IMR-90 (cell line): Measurements from ENCODE around the gene PRELID2. TPM values are rescaled to one million over a fixed set of nuclear protein-coding genes. Genes with fewer than 3 reads are reported as not detected.

Experiments
- ATAC-seq: fragments of 200-7000 bp; cut with Tn5 transposase; 2 replicates; pipeline ENCODE4 v1.9.1; 2020; ENCODE audit warnings: low read depth, mild to moderate bottlenecking, moderate library complexity
- BruUV-seq: library from RNA; stranded (reverse); fragments of 400-500 nt; replicated peaks from 2 replicates; lab custom pipeline; 2021; lab: Mats Ljungman, UMichigan
- CTCF ChIA-PET: fragments of 300-600 bp; formaldehyde crosslinking; extraction: SDS; loops from one replicate; lab custom pipeline; 2021; ENCODE audit warnings: antibody characterized with exemption; lab: Yijun Ruan, JAX
- POLR2A ChIA-PET: fragments of 300-600 bp; sonication (Branson Sonifier 250); formaldehyde crosslinking; loops from one replicate; lab custom pipeline; 2022; ENCODE audit warnings: antibody characterized with exemption; ENCODE audit not compliant: unreplicated experiment; lab: Charles Lee
- DNase-seq: peaks from one replicate; pipeline ENCODE4 v3.0.0; 2013
- H2AFZ ChIP-seq: replicated peaks from 2 replicates; pipeline ENCODE3; 2013; ENCODE audit warnings: low read length, mild to moderate bottlenecking; ENCODE audit not compliant: poor library complexity
- H2AK5ac ChIP-seq: 2 replicates; pipeline ENCODE4 v1.6.1; 2013; ENCODE audit warnings: low read depth, low read length, inconsistent platforms
- H2AK9ac ChIP-seq: replicated peaks from 2 replicates; pipeline ENCODE3; 2013; ENCODE audit warnings: mild to moderate bottlenecking, low read depth, low read length, moderate library complexity; ENCODE audit not compliant: poor library complexity
- H2BK120ac ChIP-seq: 2 replicates; pipeline ENCODE4 v1.6.1; 2013; ENCODE audit warnings: low read depth, low read length, inconsistent platforms
- H2BK15ac ChIP-seq: 3 replicates; pipeline ENCODE4 v1.6.1; 2013; ENCODE audit warnings: low read depth, low read length, inconsistent platforms
- H2BK20ac ChIP-seq: 2 replicates; pipeline ENCODE4 v1.6.1; 2013; ENCODE audit warnings: low read depth, mild to moderate bottlenecking, inconsistent platforms, low read length, moderate library complexity
- H2BK5ac ChIP-seq: 2 replicates; pipeline ENCODE4 v1.6.1; 2013; ENCODE audit warnings: mild to moderate bottlenecking, low read depth, low read length, inconsistent platforms; ENCODE audit not compliant: poor library complexity, severe bottlenecking
- H3K14ac ChIP-seq: replicated peaks from 2 replicates; pipeline ENCODE4 v1.6.1; 2013; ENCODE audit warnings: low read depth, low read length, inconsistent platforms
- H3K18ac ChIP-seq: 2 replicates; pipeline ENCODE4 v1.6.1; 2013; ENCODE audit warnings: low read depth, low read length, control low read depth
- H3K23ac ChIP-seq: 2 replicates; pipeline ENCODE4 v1.6.1; 2013; ENCODE audit warnings: low read depth, low read length, inconsistent platforms
- H3K27ac ChIP-seq: 2 replicates; pipeline ENCODE4 v1.5.1; 2013; ENCODE audit warnings: mild to moderate bottlenecking, control low read depth, low read length; ENCODE audit not compliant: insufficient read depth
- H3K27me3 ChIP-seq: 2 replicates; pipeline ENCODE4 v1.6.1; 2013; ENCODE audit warnings: low read length; ENCODE audit not compliant: control insufficient read depth, insufficient read depth
- H3K36me3 ChIP-seq: 2 replicates; pipeline ENCODE4 v1.6.1; 2013; ENCODE audit warnings: low read length, mixed read lengths; ENCODE audit not compliant: control insufficient read depth, insufficient read depth
- H3K4ac ChIP-seq: 2 replicates; pipeline ENCODE4 v1.6.1; 2013; ENCODE audit warnings: low read depth, low read length, inconsistent platforms
- H3K4me1 ChIP-seq: 2 replicates; pipeline ENCODE4 v1.6.1; 2013; ENCODE audit warnings: low read length, mixed read lengths; ENCODE audit not compliant: control insufficient read depth, insufficient read depth
- H3K4me2 ChIP-seq: 2 replicates; pipeline ENCODE4 v1.6.1; 2013; ENCODE audit warnings: low read depth, mild to moderate bottlenecking, control low read depth, low read length, moderate library complexity
- H3K4me3 ChIP-seq: 2 replicates; pipeline ENCODE4 v1.5.1; 2013; ENCODE audit warnings: low read depth, mild to moderate bottlenecking, control low read depth, low read length, moderate library complexity; ENCODE audit not compliant: insufficient read depth
- H3K56ac ChIP-seq: 2 replicates; pipeline ENCODE4 v1.6.1; 2013; ENCODE audit warnings: low read length, inconsistent platforms; ENCODE audit not compliant: insufficient read depth; ENCODE audit errors: extremely low read depth
- H3K79me1 ChIP-seq, 2 experiments: 2 replicates each; pipeline ENCODE4 v1.6.1; 2013; ENCODE audit warnings: low read length in 2 of 2, inconsistent platforms in 1 of 2, low read depth in 1 of 2
- H3K9ac ChIP-seq: 2 replicates; pipeline ENCODE4 v1.6.1; 2013; ENCODE audit warnings: low read depth, low read length, control low read depth
- H3K9me1 ChIP-seq: 2 replicates; pipeline ENCODE4 v1.6.1; 2013; ENCODE audit warnings: low read length, inconsistent platforms; ENCODE audit not compliant: insufficient read depth
- H3K9me3 ChIP-seq: 2 replicates; pipeline ENCODE4 v1.6.1; 2013; ENCODE audit warnings: low read length; ENCODE audit not compliant: control insufficient read depth, insufficient read depth
- H4K20me1 ChIP-seq: 2 replicates; pipeline ENCODE4 v1.6.1; 2013; ENCODE audit warnings: low read length, inconsistent platforms; ENCODE audit not compliant: insufficient read depth
- H4K5ac ChIP-seq: 2 replicates; pipeline ENCODE4 v1.6.1; 2013; ENCODE audit warnings: mild to moderate bottlenecking, low read depth, low read length, control low read depth
- H4K8ac ChIP-seq, 2 experiments: 2 replicates each; pipeline ENCODE4 v1.6.1; 2013; ENCODE audit warnings: low read depth in 2 of 2, low read length in 2 of 2, control low read depth in 1 of 2, inconsistent platforms in 1 of 2
- H4K91ac ChIP-seq: 2 replicates; pipeline ENCODE4 v1.6.1; 2013; ENCODE audit warnings: low read depth, low read length, inconsistent platforms; ENCODE audit not compliant: insufficient read depth
- BHLHE40 ChIP-seq: fragments of 150-350 bp; IDR thresholded peaks from 2 replicates; pipeline ENCODE4 v1.6.1; 2016; ENCODE audit warnings: mild to moderate bottlenecking, low read depth, low read length
- CTCF ChIP-seq: conservative IDR thresholded peaks from 2 replicates; pipeline ENCODE4 v1.5.1; 2012; ENCODE audit warnings: mild to moderate bottlenecking, low read depth, low read length, improper control_type of control experiment
- ELK1 ChIP-seq: fragments of 150-350 bp; IDR thresholded peaks from 2 replicates; pipeline ENCODE4 v1.6.1; 2016; ENCODE audit warnings: low read depth, mild to moderate bottlenecking, low read length, moderate library complexity, borderline replicate concordance
- MXI1 ChIP-seq: IDR thresholded peaks from 2 replicates; pipeline ENCODE4 v1.6.1; 2012; ENCODE audit warnings: low read depth, mild to moderate bottlenecking, low read length, moderate library complexity, borderline replicate concordance
- NFE2L2 ChIP-seq: fragments of 150-350 bp; IDR thresholded peaks from 2 replicates; pipeline ENCODE4 v1.6.1; 2016; ENCODE audit warnings: low read depth, mild to moderate bottlenecking, low read length
- RCOR1 ChIP-seq: IDR thresholded peaks from 2 replicates; pipeline ENCODE4 v1.6.1; 2012; ENCODE audit warnings: mild to moderate bottlenecking, low read length, improper control_type of control experiment; ENCODE audit not compliant: insufficient replicate concordance
- RFX5 ChIP-seq: IDR thresholded peaks from 2 replicates; pipeline ENCODE4 v1.8.0; 2012; ENCODE audit warnings: low read depth, mild to moderate bottlenecking, low read length, moderate library complexity
- SMC3 ChIP-seq: fragments of 150-350 bp; IDR thresholded peaks from 2 replicates; pipeline ENCODE4 v1.6.1; 2016; ENCODE audit warnings: low read depth, mild to moderate bottlenecking, antibody characterized with exemption, low read length, moderate library complexity
- USF2 ChIP-seq: fragments of 150-350 bp; IDR thresholded peaks from 2 replicates; pipeline ENCODE4 v1.6.1; 2017; ENCODE audit warnings: mild to moderate bottlenecking, antibody characterized with exemption, low read length, low read depth
- WGBS, 2 experiments: methylation state at CpG; one replicate each; pipeline versions ENCODE4 v1.1.5 to v1.1.7; 2013; ENCODE audit warnings: missing lambda C conversion rate in 2 of 2; ENCODE audit not compliant: insufficient read length in 1 of 2; ENCODE audit errors: extremely low coverage in 2 of 2; 5-methylcytosine and 5-hydroxymethylcytosine counted together
- dilution Hi-C: fragments of 300-500 bp; cut with HindIII; formaldehyde crosslinking; loops from one replicate; pipeline ENCODE4 v1.14.3; 2018; ENCODE audit warnings: low sequenced_read_pairs; ENCODE audit not compliant: unreplicated experiment
- in situ Hi-C: fragments of 300-500 bp; cut with MboI; formaldehyde crosslinking; loops from 3 replicates; pipeline ENCODE4 v1.14.3; 2019; ENCODE audit warnings: low sequenced_read_pairs, inconsistent platforms, mixed read lengths
- intact Hi-C: fragments of 100-400 bp; cut with micrococcal nuclease; formaldehyde crosslinking; loops from 2 replicates; pipeline ENCODE4 v1.10.0; 2022
- polyA plus RNA-seq, 3 experiments: library from polyadenylated mRNA; depleted of rRNA; stranded (reverse); fragments of >200 nt; gene quantifications; 2 replicates each; pipeline ENCODE4 v1.2.3, GENCODE V29; 2012; ENCODE audit warnings: low replicate concordance in 1 of 3
- total RNA-seq: library from RNA; depleted of rRNA; stranded (reverse); fragments of >200 nt; gene quantifications from 2 replicates; pipeline ENCODE4 v1.2.3, GENCODE V29; 2012

Gene PRELID2
- total and polyA plus RNA-seq, 2 of the 4 experiments (the other 2 are of a cell fraction), result 4.9 to 8.6 TPM

GRCh38 chr5:145826895-145827674, 8.1 kb downstream of the PRELID2 start:
- no peak overlapping the region for H3K9ac ChIP-seq
- no peak overlapping the region for H3K23ac ChIP-seq
- H3K9me1 ChIP-seq, result 0 out of 2 replicates have a peak, but pooled peaks cover 3% of the 10 kb centered on the region
- no peak overlapping the region for H3K14ac ChIP-seq
- H3K36me3 ChIP-seq, result no peaks in the 10 kb centered on the region
- peaks cover 3 to 4% of the 10 kb centered on the region in 2 experiments; a peak in 2 of 4 replicates for H3K79me1 ChIP-seq
- no peak for ATAC-seq
- ChIA-PET CTCF (interaction anchor here (0.7 to 1.4 kb wide), 2 partner anchors 10 to 1623 kb away, joined by 3 read pairs; no protein-coding TSS in a partner anchor), POLR2A (no interaction called here)
- no peak overlapping the region for H3K4ac ChIP-seq
- H2AFZ ChIP-seq, result no peak overlapping the region
- dilution Hi-C loops (no loop called here), intact Hi-C loops (loop anchor here (5.0 to 10.0 kb wide), 5 partner anchors 130 to 1362 kb away; no protein-coding TSS in a partner anchor), in situ Hi-C loops (no loop called here)
- H2BK5ac ChIP-seq, result no peak overlapping the region
- no peak overlapping the region for H2AK9ac ChIP-seq
- DNase-seq, result no peak
- no peaks in the 10 kb centered on the region; the same call in 1 of the 2 replicates for H4K20me1 ChIP-seq
- no peak overlapping the region for H3K4me3 ChIP-seq
- no peak overlapping the region for H3K4me2 ChIP-seq
- no peak overlapping the region for H3K56ac ChIP-seq
- H2BK120ac ChIP-seq, result no peak overlapping the region
- WGBS, 2 experiments, result 57% methylated on average over 2 of the region's 8 CpGs; no CpG with 5 or more reads in 1 of the 2 experiments
- H4K5ac ChIP-seq, result no peak overlapping the region
- H2BK15ac ChIP-seq, result no peak overlapping the region
- BruUV-seq, result no TSS peak
- H4K8ac ChIP-seq, result no peak overlapping the region
- H2BK20ac ChIP-seq, result no peak overlapping the region
- TF ChIP-seq CTCF (no peak), NFE2L2 (no peak), USF2 (no peak), ELK1 (no peak), BHLHE40 (no peak), MXI1 (no peak), SMC3 (no peak), RFX5 (no peak), RCOR1 (no peak)
- no peaks in the 10 kb centered on the region for H3K27me3 ChIP-seq
- H4K91ac ChIP-seq, result no peak overlapping the region
- no peak overlapping the region for H3K18ac ChIP-seq
- H2AK5ac ChIP-seq, result no peak overlapping the region
- peaks cover 7% of the 10 kb centered on the region for H3K4me1 ChIP-seq
- H3K27ac ChIP-seq, result no peak overlapping the region
- H3K9me3 ChIP-seq, result no peaks in the 10 kb centered on the region
